ENCODE data around the gene KRTAP5-2.
A peak's percentile ranks its signal among the peaks of the same experiment; 100 is the strongest.

The KRTAP5-2 gene

GRCh38 chr11:1556278-1556902, 41.7 kb downstream of the KRTAP5-2 start:
- TF ChIP-seq CTCF (IDR thresholded peaks at IDR 0.05; ENCODE audit: control insufficient read depth, extremely low read depth, insufficient read depth), result no peak
- DNase-seq (ENCODE audit: low read depth), result no peak
- H3K4me3 ChIP-seq (ENCODE audit: low read depth, low read length), result no peak overlapping the region

- DNase-seq (ENCODE audit: low read depth), result no peak
- no peak overlapping the region for H3K4me3 ChIP-seq (ENCODE audit: low read depth, low read length)
- TF ChIP-seq CTCF (IDR thresholded peaks at IDR 0.05; ENCODE audit: control insufficient read depth, extremely low read depth, insufficient read depth), result no peak
Observed at GRCh38 chr11:1555713-1556153, 42.4 kb downstream of the KRTAP5-2 start.

GRCh38 chr11:1554981-1555712, 42.9 kb downstream of the KRTAP5-2 start:
- no peak overlapping the region for H3K4me3 ChIP-seq (ENCODE audit: low read depth, low read length)
- TF ChIP-seq CTCF (IDR thresholded peaks at IDR 0.05; ENCODE audit: control insufficient read depth, extremely low read depth, insufficient read depth), result no peak
- DNase-seq (ENCODE audit: low read depth), result no peak

- peak; percentile 34 for TF ChIP-seq CTCF (IDR thresholded peaks at IDR 0.05; ENCODE audit: control insufficient read depth, extremely low read depth, insufficient read depth)
- no peak for DNase-seq (ENCODE audit: low read depth)
- no peak overlapping the region for H3K4me3 ChIP-seq (ENCODE audit: low read depth, low read length)
Observed at GRCh38 chr11:1553808-1554594, 44.1 kb downstream of the KRTAP5-2 start.

- TF ChIP-seq CTCF (IDR thresholded peaks at IDR 0.05; ENCODE audit: control insufficient read depth, extremely low read depth, insufficient read depth), result no peak
- DNase-seq (ENCODE audit: low read depth), result no peak
- H3K4me3 ChIP-seq (ENCODE audit: low read depth, low read length), result no peak overlapping the region
Observed at GRCh38 chr11:1549338-1550330, 48.5 kb downstream of the KRTAP5-2 start.

Data from LNCaP clone FGC (cell line).